GM06990 (cell line): Measurements from ENCODE around the gene GAREM1.

Experiments
- DNase-seq: peaks from one replicate; pipeline ENCODE4 v3.0.0-alpha.2; 2011; ENCODE audit not compliant: insufficient read length; ENCODE audit errors: extremely low read depth
- H3K27me3 ChIP-seq: replicated peaks from 2 replicates; pipeline ENCODE4 v1.6.0; 2011; ENCODE audit warnings: low read length; ENCODE audit not compliant: control insufficient read depth, insufficient read depth
- H3K36me3 ChIP-seq: 2 replicates; pipeline ENCODE4 v1.5.1; 2011; ENCODE audit warnings: low read length; ENCODE audit not compliant: control insufficient read depth, insufficient read depth
- H3K4me3 ChIP-seq: replicated peaks from 2 replicates; pipeline ENCODE4 v1.5.1; 2011; ENCODE audit warnings: low read depth, mild to moderate bottlenecking, control low read depth, low read length
- CTCF ChIP-seq: IDR thresholded peaks from 2 replicates; pipeline ENCODE4 v1.5.1; 2011; ENCODE audit warnings: low read length, control low read depth, mild to moderate bottlenecking, inconsistent platforms; ENCODE audit not compliant: insufficient read depth, poor library complexity, severe bottlenecking

Gene GAREM1

DNA sequence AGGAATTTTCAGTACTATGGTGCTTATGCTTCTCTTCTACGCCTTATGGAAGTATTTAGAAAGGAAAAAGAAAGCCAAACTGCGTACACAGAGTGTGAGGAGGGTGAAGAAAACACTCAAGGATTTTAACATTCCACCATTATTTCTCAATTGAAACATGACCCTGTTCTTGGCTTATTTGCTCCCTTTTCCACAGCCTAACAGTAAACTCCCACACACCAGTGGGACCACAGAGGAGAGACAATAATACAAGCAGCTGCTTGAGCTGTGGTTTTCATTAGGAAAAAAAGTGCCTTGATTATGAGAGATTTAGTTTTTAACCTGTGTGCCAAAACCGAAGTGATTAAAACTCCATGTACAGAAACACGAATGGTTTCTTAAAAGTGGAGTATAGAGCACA is 146.5 kb downstream of the GAREM1 start:
- Histone ChIP-seq H3K4me3 (no peak overlapping the region), H3K36me3 (no peaks in the 10 kb centered on the region), H3K27me3 (no peaks in the 10 kb centered on the region; the same call in none of the 2 replicates)
- no peak for DNase-seq
- no peak for TF ChIP-seq CTCF

- no peak for DNase-seq
- Histone ChIP-seq H3K36me3 (no peaks in the 10 kb centered on the region), H3K4me3 (no peak overlapping the region), H3K27me3 (no peaks in the 10 kb centered on the region; the same call in none of the 2 replicates)
- no peak for TF ChIP-seq CTCF
Observed at GRCh38 chr18:32321826-32322225, 148.9 kb downstream of the GAREM1 start.

DNA sequence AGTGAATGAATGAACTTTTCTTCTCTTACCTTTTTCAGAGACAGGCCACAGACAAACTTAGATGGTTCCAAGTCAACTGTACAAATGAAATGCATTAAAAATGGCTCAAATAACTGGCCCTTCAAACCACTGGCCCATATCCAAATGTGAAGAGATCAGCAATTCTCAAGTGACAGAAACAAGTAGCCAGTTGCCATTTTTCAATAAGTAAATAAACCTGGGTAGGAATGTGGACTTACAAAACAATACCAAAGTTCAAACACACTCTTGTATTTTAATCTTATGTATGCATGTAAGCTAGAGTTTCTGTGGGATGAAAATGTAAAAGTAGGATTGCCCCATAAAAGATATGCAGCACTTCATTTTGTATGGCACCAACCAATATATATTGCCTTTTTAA is 151.6 kb downstream of the GAREM1 start:
- Histone ChIP-seq H3K36me3 (no peaks in the 10 kb centered on the region), H3K4me3 (no peak overlapping the region), H3K27me3 (no peaks in the 10 kb centered on the region; the same call in none of the 2 replicates)
- no peak for DNase-seq
- no peak for TF ChIP-seq CTCF

GRCh38 chr18:32318581-32318980 is 152.1 kb downstream of the GAREM1 start:
- Histone ChIP-seq H3K36me3 (no peaks in the 10 kb centered on the region), H3K27me3 (no peaks in the 10 kb centered on the region; the same call in 1 of the 2 replicates), H3K4me3 (no peak overlapping the region)
- no peak for TF ChIP-seq CTCF
- no peak for DNase-seq

GRCh38 chr18:32317651-32318050 is 153.0 kb downstream of the GAREM1 start:
- no peak for DNase-seq
- TF ChIP-seq CTCF: no peak
- Histone ChIP-seq H3K4me3 (no peak overlapping the region), H3K27me3 (no peaks in the 10 kb centered on the region; the same call in 1 of the 2 replicates), H3K36me3 (no peaks in the 10 kb centered on the region)

- no peaks in the 10 kb centered on the region for H3K36me3 ChIP-seq
- DNase-seq: no peak
- no peaks in the 10 kb centered on the region; the same call in 1 of the 2 replicates for H3K27me3 ChIP-seq
- no peak for TF ChIP-seq CTCF
- H3K4me3 ChIP-seq: no peak overlapping the region
Observed at GRCh38 chr18:32315881-32316280, 154.8 kb downstream of the GAREM1 start.
